ENCODE data around the gene ACRBP.
"Not testable (repeated sequence)": the region's sequence is repeated elsewhere in the genome, so short reads cannot be mapped to it uniquely, and the experiment has no call there.

Gene ACRBP

GRCh38 chr12:6613776-6614512 is 33.3 kb downstream of the ACRBP start:
- DNase-seq = peak; percentile 100

GRCh38 chr12:6613015-6613775 is 34.0 kb downstream of the ACRBP start:
- peak; percentile 94 for DNase-seq

- DNase-seq = no peak
Measured at GRCh38 chr12:6612652-6613014, 34.6 kb downstream of the ACRBP start.

GRCh38 chr12:6612247-6612646 is 35.0 kb downstream of the ACRBP start:
- peak; percentile 60 for DNase-seq

- DNase-seq = peak; percentile 47
Measured at GRCh38 chr12:6608592-6609281, 38.5 kb downstream of the ACRBP start.

- peak; percentile 88 for DNase-seq
Measured at GRCh38 chr12:6607751-6608591, 39.3 kb downstream of the ACRBP start.

- DNase-seq = peak; percentile 75
Measured at GRCh38 chr12:6606331-6607131, 40.7 kb downstream of the ACRBP start.

- DNase-seq = no peak
Measured at GRCh38 chr12:6605421-6606330, 41.6 kb downstream of the ACRBP start.

GRCh38 chr12:6604259-6605029 is 42.8 kb downstream of the ACRBP start:
- DNase-seq = no peak

- DNase-seq = no peak
Measured at GRCh38 chr12:6603095-6603567, 44.1 kb downstream of the ACRBP start.

- DNase-seq = no peak
Measured at GRCh38 chr12:6602526-6602925, 44.7 kb downstream of the ACRBP start.

GRCh38 chr12:6595673-6596072 is 51.6 kb downstream of the ACRBP start:
- not testable (repeated sequence) for DNase-seq

- DNase-seq = no peak
Measured at GRCh38 chr12:6592087-6592486, 55.1 kb downstream of the ACRBP start.

Measured in NCI-H146 (cell line).